ENCODE data around the gene NTNG1. TPM values are rescaled to one million over a fixed set of nuclear protein-coding genes. Genes with fewer than 3 reads are reported as not detected.

The NTNG1 gene
- total and polyA plus RNA-seq, 2 of the 8 experiments (the other 6 are each of a cell fraction or from before 2014, with no cell fraction given) = 1.2 to 4.1 TPM

- H3K27me3 ChIP-seq (replicated peaks in 1 of 4; ENCODE audit: control insufficient read depth in 3 of 4, extremely low read depth in 1 of 4, insufficient read depth in 3 of 4, low read length in 3 of 4) = no peaks in the 10 kb centered on the region
- no peak overlapping the region for H2AK5ac ChIP-seq (ENCODE audit: low read depth, low read length)
- no peak overlapping the region for H2BK15ac ChIP-seq (ENCODE audit: low read length)
- TF ChIP-seq JUN (IDR thresholded peaks at IDR 0.05; ENCODE audit: low read depth, low read length) = no peak
- no peak for TF ChIP-seq RBBP5 (IDR thresholded peaks at IDR 0.05; ENCODE audit: borderline replicate concordance, low read depth, low read length)
- no peak for TF ChIP-seq RFX5 (IDR thresholded peaks at IDR 0.05; ENCODE audit: borderline replicate concordance, low read depth, low read length)
- TF ChIP-seq CEBPB (IDR thresholded peaks at IDR 0.05; ENCODE audit: low read depth, low read length) = no peak
- TF ChIP-seq USF2 (IDR thresholded peaks at IDR 0.05; ENCODE audit: low read length) = no peak
- TF ChIP-seq KDM1A (IDR thresholded peaks at IDR 0.05; ENCODE audit: borderline replicate concordance, low read length) = no peak
- no peak for TF ChIP-seq YY1 (IDR thresholded peaks at IDR 0.05; ENCODE audit: low read depth, low read length)
- no peak overlapping the region for H2BK120ac ChIP-seq (replicated peaks; ENCODE audit: low read depth, low read length)
- no peaks in the 10 kb centered on the region for H3K9me3 ChIP-seq (ENCODE audit: insufficient read depth in 2 of 2, low read depth in 1 of 2, low read length in 1 of 2)
- no peak overlapping the region for H3K4ac ChIP-seq (replicated peaks; ENCODE audit: insufficient read length, low read depth, low read length)
- ChIA-PET POLR2A (ENCODE audit: partially characterized antibody) (no interaction called here), CTCF (ENCODE audit: partially characterized antibody) (no interaction called here)
- no peak overlapping the region for H3K9ac ChIP-seq (replicated peaks in 1 of 4; ENCODE audit: extremely low read depth in 1 of 4, low read depth in 3 of 4, low read length in 3 of 4)
- no peaks in the 10 kb centered on the region for H3K79me2 ChIP-seq (ENCODE audit: control insufficient read depth in 1 of 2, insufficient read depth in 2 of 2, low read length in 2 of 2)
- 77% methylated on average over 1 of the region's 1 CpG; no CpG with 5 or more reads in 1 of the 2 experiments for WGBS, 2 experiments (ENCODE audit: extremely low coverage in 1 of 2, insufficient coverage in 1 of 2, insufficient read length in 1 of 2, insufficient replicate concordance in 2 of 2, low coverage in 1 of 2, low lambda C conversion rate in 2 of 2, missing lambda C conversion rate in 1 of 2)
- no peak overlapping the region for H3K18ac ChIP-seq (ENCODE audit: extremely low read depth, low read length)
- no peak overlapping the region for H2BK20ac ChIP-seq (ENCODE audit: low read length)
- no peak overlapping the region for H2BK12ac ChIP-seq (ENCODE audit: low read depth, low read length)
- no peak overlapping the region for H2AFZ ChIP-seq (ENCODE audit: low read length)
- H3K4me1 ChIP-seq (replicated peaks in 1 of 4; ENCODE audit: control insufficient read depth in 3 of 4, insufficient read depth in 4 of 4, low read length in 3 of 4) = peaks cover 0 to 13% (median 3%) of the 10 kb centered on the region in 4 experiments; a peak in 3 of 7 replicates
- no peaks in the 10 kb centered on the region for H3K36me3 ChIP-seq (ENCODE audit: control insufficient read depth in 2 of 4, insufficient read depth in 4 of 4, low read length in 3 of 4)
- H3K4me3 ChIP-seq (ENCODE audit: extremely low read depth in 1 of 4, insufficient read depth in 2 of 4, low read depth in 3 of 4, low read length in 4 of 4) = no peak overlapping the region
- H4K20me1 ChIP-seq (replicated peaks in 1 of 2; ENCODE audit: control insufficient read depth in 1 of 2, insufficient read depth in 2 of 2, low read length in 2 of 2) = no peaks in the 10 kb centered on the region
- no peak overlapping the region for H3K56ac ChIP-seq (replicated peaks; ENCODE audit: insufficient read length, low read depth, low read length)
- H3K79me1 ChIP-seq (ENCODE audit: low read depth, low read length) = no peaks in the 10 kb centered on the region
- H2BK5ac ChIP-seq (ENCODE audit: low read depth, low read length) = no peak overlapping the region
- H4K91ac ChIP-seq (replicated peaks; ENCODE audit: insufficient read length, low read length) = no peak overlapping the region
- DNase-seq (ENCODE audit: low read depth in 1 of 2, low spot score in 2 of 2) (no peak), FAIRE-seq (no peak)
- no peak overlapping the region for H4K5ac ChIP-seq (ENCODE audit: insufficient read length, low read depth, low read length)
- H3K23ac ChIP-seq (ENCODE audit: insufficient read length) = no peak overlapping the region
- H3K4me2 ChIP-seq (ENCODE audit: insufficient read depth in 1 of 2, low read depth in 2 of 2, low read length in 2 of 2) = no peak overlapping the region
- H4K8ac ChIP-seq (ENCODE audit: extremely low read depth, insufficient read depth, low read length) = no peak overlapping the region
- no peak overlapping the region for H3K27ac ChIP-seq (ENCODE audit: low read depth, low read length)
- no peak overlapping the region for H3K14ac ChIP-seq (ENCODE audit: insufficient read length)
- no peaks in the 10 kb centered on the region for H3K23me2 ChIP-seq (ENCODE audit: low read depth, low read length)
These were observed 109.3 kb downstream of the NTNG1 start for GRCh38 chr1:107250169-107250568.
